HG03108 (cell line): ENCODE measurements around the gene PDXP.
"Not testable (repeated sequence)": the region's sequence is repeated elsewhere in the genome, so short reads cannot be mapped to it uniquely, and the experiment has no call there.

Experiments used
- ATAC-seq: cut with Tn5 transposase; IDR thresholded peaks from one replicate; pipeline ENCODE4 v1.9.1; 2021; ENCODE audit warnings: moderate library complexity; ENCODE audit not compliant: unreplicated experiment

PDXP gene, protein sequence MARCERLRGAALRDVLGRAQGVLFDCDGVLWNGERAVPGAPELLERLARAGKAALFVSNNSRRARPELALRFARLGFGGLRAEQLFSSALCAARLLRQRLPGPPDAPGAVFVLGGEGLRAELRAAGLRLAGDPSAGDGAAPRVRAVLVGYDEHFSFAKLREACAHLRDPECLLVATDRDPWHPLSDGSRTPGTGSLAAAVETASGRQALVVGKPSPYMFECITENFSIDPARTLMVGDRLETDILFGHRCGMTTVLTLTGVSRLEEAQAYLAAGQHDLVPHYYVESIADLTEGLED

DNA sequence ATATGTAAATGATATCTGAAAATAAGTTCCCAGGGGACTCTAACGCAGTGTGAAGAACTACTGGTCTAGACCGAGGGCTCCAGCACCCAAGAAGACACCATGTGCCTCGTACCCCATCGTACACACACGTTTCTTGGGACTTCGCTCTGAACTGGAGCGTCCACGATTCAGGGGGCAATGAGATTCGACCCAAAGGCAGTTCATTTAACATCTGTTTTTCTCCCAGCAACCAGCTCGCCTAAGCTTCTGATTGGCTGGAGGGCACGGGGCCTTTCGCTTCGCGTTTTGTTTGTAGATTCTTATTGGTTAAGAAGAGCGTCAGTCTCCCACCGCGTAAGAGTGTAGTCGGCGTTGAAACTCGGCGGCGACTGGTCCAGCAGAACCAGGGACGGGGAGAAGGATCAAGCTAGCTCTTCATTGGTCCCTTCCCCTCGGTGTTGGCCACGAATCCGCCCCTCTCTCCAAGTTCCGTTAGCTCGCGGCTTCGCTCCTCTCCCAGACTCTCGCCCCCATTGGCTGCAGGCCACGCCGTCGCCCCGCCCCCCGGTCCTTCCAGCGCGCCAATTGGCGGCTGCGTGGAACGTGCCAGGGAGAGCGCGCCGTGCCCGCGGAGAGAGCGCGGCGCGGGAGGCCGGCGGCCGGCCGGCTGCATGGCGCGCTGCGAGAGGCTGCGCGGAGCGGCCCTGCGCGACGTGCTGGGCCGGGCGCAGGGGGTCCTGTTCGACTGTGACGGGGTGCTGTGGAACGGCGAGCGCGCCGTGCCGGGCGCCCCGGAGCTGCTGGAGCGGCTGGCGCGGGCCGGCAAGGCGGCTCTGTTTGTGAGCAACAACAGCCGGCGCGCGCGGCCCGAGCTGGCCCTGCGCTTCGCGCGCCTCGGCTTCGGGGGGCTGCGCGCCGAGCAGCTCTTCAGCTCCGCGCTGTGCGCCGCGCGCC lies at the start of gene PDXP:
Gene PDXP, plus strand, starts transcription at position 591 of the 933 bp plus-strand sequence. Its CDS starts 60 bp downstream, at position 651.
- ATAC-seq = peak; percentile 83

GRCh38 chr22:37609240-37610152 lies 49.0 kb upstream of the PDXP start:
- no peak for ATAC-seq

DNA sequence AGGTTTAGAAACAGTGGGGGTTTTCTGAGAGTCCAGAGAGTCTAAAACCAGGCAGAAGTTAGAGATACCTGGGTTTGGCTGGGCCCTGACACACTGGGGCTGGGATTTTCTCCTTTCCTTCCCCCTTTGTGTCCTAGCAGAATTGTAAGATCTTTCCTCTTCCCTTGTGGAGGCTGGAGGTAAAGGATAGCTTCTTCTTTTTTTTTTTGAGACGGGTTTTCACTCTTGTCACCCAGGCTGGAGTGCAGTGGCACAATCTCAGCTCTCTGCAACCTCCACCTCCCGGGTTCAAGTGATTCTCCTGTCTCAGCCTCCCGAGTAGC lies 48.4 kb upstream of the PDXP start:
- ATAC-seq = not testable (repeated sequence)

DNA sequence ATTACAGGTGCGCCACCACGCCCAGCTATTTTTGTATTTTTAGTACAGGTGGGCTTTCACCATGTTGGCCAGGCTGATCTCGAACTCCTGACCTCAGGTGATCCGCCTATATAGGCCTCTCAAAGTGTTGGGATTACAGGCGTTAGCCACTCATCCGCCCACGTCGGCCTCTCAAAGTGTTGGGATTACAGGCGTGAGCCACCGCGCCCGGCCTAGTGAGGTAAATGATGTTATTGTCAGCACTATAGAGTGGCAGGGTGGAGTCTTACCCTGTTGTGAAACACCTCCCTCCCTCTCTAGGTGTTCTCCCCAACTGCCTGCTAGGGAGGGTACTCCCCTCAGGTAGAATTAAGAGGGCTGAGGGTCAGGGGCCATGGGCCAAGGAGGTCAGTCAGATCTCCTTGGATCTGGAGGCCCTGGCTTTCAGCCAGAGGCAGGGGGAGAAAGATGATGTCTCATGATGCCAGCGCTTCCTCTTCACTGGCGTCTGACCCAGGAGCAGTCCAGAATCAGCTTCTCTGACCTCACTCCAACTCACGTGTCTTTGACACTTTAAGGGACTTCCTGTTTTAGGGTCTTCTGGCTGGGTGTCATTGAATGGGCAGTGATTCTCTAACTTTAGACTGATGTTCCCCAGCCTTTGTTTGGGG lies 47.9 kb upstream of the PDXP start:
- no peak for ATAC-seq

DNA sequence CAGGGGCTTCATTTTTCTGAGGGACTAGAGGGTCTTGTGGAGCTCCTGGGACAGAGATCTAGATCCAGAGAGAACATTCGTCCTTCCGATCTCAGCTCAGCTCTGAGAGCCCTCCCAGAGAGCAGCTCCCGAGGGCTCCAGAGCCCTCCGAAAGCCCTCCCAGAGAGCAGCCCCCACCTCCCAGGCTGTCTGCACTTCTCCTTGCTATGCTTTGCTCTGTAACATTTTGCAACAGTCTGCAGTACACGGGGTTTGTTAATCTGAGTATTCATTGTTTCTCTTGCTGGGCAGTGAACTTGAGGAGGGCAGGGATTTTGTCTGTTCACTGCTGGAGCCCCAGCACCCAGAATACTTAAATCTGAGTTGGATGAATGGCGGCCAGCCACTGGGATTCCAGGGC lies 47.3 kb upstream of the PDXP start:
- no peak for ATAC-seq

DNA sequence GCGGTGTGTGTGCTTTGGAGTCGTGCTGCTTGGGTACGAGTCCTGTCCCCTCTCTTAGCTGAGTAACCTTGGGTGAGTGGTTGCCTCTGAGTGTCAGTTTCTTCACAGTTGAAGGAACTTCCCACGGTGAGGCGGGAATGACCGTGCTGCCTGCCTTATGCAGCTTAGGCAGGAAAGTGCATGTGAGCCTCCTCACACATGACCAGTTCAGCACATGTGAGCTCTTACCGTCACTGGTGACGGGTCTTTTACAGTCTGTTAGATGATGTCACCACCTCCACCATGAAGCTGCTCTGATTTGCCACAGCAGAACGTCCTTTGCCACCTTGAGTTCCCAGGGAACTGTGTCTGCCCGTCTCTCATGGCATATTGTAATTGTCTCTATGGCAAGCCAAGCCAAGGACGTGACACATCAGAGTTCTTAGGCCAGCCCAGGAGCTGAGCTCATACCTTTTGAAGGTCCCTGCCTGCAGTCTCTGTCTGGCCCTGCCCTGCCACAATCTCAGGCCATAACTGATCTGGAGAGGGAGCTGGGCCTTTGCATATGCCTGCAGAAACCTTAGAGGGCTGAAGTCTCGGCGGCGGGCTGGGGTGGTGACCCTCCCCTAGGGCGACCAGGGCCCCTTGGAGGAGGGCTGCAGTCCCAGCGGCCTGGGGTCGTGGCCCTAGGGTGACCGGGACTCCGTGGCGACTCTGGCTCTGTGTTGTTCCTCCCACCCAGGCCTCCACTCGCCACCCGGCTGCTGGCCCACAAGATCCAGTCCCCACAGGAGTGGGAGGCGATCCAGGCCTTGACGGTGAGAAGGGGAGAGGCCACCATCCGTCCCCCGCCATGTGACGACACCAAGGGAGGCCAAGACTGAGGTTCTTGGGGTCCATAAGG lies 42.1 kb upstream of the PDXP start:
- no peak for ATAC-seq

DNA sequence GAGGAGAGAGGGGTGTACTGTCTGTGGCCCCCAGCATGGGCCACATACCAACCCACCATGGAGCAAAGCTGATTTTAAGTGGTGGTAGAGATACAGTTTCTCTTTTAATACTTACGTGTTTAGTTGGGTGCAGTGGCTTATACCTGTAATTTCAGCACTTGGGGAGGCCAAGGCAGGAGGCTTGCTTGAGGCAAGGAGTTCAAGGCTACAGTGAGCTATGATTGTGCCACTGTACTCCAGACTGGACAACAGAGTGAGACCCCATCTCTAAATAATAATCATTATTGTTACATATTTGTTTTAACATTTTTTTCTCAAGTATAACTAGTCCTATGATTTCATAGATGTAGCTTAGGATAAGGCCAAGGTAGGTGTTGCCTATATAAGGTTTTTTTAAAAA lies 41.1 kb upstream of the PDXP start:
- no peak for ATAC-seq

DNA sequence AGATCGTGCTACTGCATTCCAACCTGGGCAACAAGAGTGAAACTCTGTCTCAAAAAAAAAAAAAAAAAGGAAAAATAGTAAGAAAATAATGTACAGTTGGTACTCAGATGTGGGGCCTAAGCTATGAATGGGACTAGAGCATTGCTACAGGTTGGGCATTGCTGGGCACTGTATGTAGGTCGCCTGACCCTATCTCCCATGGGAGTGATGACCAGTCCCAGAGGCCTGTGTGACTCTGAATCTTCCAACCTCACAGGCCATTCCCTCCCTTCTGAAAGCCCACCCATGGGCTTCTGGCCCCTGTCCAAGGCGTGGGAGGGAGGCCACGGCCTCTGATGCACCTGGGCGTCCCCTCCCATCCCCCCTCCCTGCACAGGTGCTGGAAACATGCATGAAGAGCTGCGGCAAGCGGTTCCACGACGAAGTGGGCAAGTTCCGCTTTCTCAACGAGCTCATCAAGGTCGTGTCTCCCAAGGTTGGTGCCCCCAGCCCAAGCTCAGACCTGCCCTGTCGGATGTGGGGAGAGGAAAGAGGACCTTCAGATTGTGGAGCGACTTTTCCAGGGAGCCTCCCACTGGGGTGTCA lies 40.4 kb upstream of the PDXP start:
- no peak for ATAC-seq

GRCh38 chr22:37618674-37619073 lies 39.8 kb upstream of the PDXP start:
- ATAC-seq = no peak

- ATAC-seq = no peak
Measured at GRCh38 chr22:37619991-37620390, 38.5 kb upstream of the PDXP start.

- no peak for ATAC-seq
Measured at GRCh38 chr22:37621352-37621860, 37.1 kb upstream of the PDXP start.

DNA sequence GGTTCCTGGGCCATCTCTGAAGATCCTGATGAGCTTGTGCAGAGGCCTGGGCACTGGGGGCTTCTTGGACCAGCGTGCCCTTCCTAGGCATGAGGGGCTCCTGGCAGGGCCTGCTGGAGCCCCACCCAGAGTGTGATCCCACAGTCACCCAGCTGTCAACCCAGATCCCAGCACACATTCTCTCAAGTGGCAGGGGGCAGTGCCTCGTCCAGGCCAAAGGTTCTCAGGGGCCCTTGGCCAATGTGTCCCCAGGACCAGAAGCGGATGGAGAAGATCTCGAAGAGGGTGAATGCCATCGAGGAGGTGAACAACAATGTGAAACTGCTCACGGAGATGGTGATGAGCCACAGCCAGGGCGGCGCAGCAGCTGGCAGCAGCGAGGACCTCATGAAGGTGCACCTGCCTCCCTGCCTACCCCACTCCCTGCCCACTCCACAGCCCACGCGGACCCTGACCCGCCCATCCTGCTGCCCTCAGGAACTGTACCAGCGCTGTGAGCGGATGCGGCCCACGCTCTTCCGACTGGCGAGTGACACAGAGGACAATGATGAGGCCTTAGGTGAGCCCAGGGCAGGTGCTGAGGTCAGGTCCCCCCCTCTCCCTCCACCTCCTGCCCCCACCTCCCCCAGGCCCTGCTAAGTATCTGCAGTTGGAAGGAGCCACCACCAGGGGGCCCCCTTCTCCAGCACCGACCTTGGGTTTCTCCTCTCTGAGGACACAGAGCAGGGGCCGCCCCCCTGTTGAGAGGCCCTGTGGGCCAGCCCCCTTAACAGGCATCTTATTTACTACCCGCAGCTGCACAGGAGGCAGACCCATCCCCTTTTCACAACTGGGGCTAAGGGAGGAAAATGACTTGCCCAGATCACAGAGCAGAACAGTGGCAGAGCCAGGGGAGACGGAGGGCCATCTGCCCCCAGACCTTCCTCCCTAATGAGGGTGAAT lies 35.2 kb upstream of the PDXP start:
- no peak for ATAC-seq

DNA sequence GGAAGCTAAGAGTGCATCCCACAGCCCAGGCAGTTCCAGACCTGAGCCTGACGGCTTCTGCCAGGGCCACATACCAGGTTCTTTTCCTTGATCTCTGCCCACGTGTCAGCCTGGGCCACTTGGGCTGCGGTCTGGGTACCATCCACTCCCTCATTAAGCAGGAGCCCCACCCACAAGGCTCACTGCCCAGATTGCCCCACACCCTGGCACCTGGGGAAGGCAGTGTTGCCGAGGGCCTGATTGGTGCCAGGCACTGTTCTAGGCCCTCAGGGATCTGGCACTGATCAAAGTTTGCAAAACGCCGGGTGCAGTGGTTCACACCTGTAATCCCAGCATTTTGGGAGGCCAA lies 34.5 kb upstream of the PDXP start:
- no peak for ATAC-seq

DNA sequence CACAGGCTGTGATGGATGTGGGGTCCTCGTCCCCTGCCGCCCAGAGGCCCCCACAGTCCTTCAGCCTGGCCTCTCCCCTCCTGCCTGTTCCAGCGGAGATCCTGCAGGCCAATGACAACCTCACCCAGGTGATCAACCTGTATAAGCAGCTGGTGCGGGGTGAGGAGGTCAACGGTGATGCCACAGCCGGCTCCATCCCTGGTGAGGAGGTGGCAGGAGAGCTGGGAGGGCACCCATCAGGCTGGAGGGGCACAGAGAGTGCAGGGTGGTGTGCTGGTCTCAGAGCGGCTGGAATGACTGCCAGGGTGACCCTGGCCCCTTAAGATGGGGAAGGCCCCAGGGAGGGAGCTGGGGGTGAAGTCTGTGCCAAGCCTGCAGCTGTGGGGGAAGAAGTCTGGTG lies 33.6 kb upstream of the PDXP start:
- no peak for ATAC-seq

DNA sequence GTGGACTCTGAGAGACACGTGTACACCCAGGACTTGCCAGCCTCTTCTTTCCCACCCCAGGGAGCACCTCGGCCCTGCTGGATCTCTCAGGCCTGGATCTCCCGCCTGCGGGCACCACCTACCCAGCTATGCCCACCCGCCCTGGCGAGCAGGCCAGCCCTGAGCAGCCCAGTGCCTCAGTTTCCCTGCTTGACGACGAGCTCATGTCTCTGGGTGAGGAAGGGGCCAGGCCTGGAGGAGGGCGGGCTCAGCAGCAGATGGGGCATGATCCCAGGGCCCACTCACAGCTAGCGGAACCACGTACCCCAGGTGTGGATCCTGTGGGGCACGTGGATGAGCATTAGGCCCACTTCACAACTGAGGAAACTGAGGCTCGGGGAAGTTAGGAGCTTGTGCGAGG lies 32.8 kb upstream of the PDXP start:
- ATAC-seq = no peak

- ATAC-seq = no peak
Measured at GRCh38 chr22:37626144-37626543, 32.4 kb upstream of the PDXP start.

- ATAC-seq = no peak
Measured at GRCh38 chr22:37626556-37627075, 31.9 kb upstream of the PDXP start.

GRCh38 chr22:37627121-37627520 lies 31.4 kb upstream of the PDXP start:
- ATAC-seq = no peak
